Mesendoderm (in vitro differentiated cells): ENCODE results near the gene HLA-DRB1.

Experiments used
- DNase-seq: peaks from one replicate; pipeline ENCODE4 v3.0.0; 2013
- H2AK5ac ChIP-seq: 2 replicates; pipeline ENCODE4 v1.6.1; 2013; ENCODE audit warnings: low read length, inconsistent platforms
- H2BK120ac ChIP-seq: 2 replicates; pipeline ENCODE4 v1.6.1; 2013; ENCODE audit warnings: low read depth, mild to moderate bottlenecking, low read length, moderate library complexity, mixed read lengths
- H2BK15ac ChIP-seq: replicated peaks from 2 replicates; pipeline ENCODE4 v1.6.1; 2013; ENCODE audit warnings: low read depth, mild to moderate bottlenecking, moderate library complexity
- H2BK5ac ChIP-seq: 2 replicates; pipeline ENCODE4 v1.6.1; 2013; ENCODE audit warnings: low read length, inconsistent platforms
- H3K18ac ChIP-seq: 2 replicates; pipeline ENCODE4 v1.6.1; 2013; ENCODE audit warnings: mild to moderate bottlenecking, low read length, mixed read lengths
- H3K23ac ChIP-seq: one replicate; pipeline ENCODE4 v1.6.1; 2013; ENCODE audit warnings: low read length
- H3K27ac ChIP-seq: 2 replicates; pipeline ENCODE4 v1.5.1; 2013; ENCODE audit warnings: low read depth, mild to moderate bottlenecking, inconsistent platforms, low read length, moderate library complexity
- H3K27me3 ChIP-seq: 2 replicates; pipeline ENCODE4 v1.6.1; 2013; ENCODE audit warnings: low read length, control low read depth, mild to moderate bottlenecking, inconsistent platforms; ENCODE audit not compliant: insufficient read depth, poor library complexity
- H3K36me3 ChIP-seq: 2 replicates; pipeline ENCODE4 v1.6.1; 2013; ENCODE audit warnings: low read length, inconsistent platforms; ENCODE audit not compliant: control insufficient read depth, insufficient read depth
- H3K4ac ChIP-seq: one replicate; pipeline ENCODE4 v1.6.1; 2013; ENCODE audit warnings: low read depth, mild to moderate bottlenecking, low read length, moderate library complexity
- H3K4me1 ChIP-seq: 2 replicates; pipeline ENCODE4 v1.6.1; 2013; ENCODE audit warnings: low read depth, low read length, inconsistent platforms; ENCODE audit not compliant: control insufficient read depth
- H3K4me2 ChIP-seq: 2 replicates; pipeline ENCODE4 v1.6.1; 2013; ENCODE audit warnings: low read length
- H3K4me3 ChIP-seq: 2 replicates; pipeline ENCODE4 v1.5.1; 2013; ENCODE audit warnings: mild to moderate bottlenecking, low read length
- H3K56ac ChIP-seq: one replicate; pipeline ENCODE4 v1.6.1; 2013; ENCODE audit warnings: low read length
- H3K79me1 ChIP-seq: 2 replicates; pipeline ENCODE4 v1.6.1; 2013; ENCODE audit warnings: low read length, inconsistent platforms
- H3K79me2 ChIP-seq: 2 replicates; pipeline ENCODE4 v1.6.1; 2013; ENCODE audit warnings: mild to moderate bottlenecking, low read length; ENCODE audit not compliant: control insufficient read depth, insufficient read depth
- H3K9ac ChIP-seq: 2 replicates; pipeline ENCODE4 v1.6.1; 2013; ENCODE audit warnings: low read length, inconsistent platforms
- H4K5ac ChIP-seq: one replicate; pipeline ENCODE4 v1.6.1; 2013; ENCODE audit warnings: low read length
- H4K8ac ChIP-seq: one replicate; pipeline ENCODE4 v1.6.1; 2013; ENCODE audit warnings: low read depth, mild to moderate bottlenecking, control low read depth, low read length, moderate library complexity
- WGBS: extraction: QIAGEN DNeasy Blood & Tissue Kit; methylation state at CpG from one replicate; pipeline ENCODE4 v1.1.7; 2013; ENCODE audit warnings: low lambda C conversion rate, missing lambda C conversion rate; ENCODE audit not compliant: insufficient coverage; ENCODE audit errors: extremely low coverage; 5-methylcytosine and 5-hydroxymethylcytosine counted together

Gene HLA-DRB1

DNA sequence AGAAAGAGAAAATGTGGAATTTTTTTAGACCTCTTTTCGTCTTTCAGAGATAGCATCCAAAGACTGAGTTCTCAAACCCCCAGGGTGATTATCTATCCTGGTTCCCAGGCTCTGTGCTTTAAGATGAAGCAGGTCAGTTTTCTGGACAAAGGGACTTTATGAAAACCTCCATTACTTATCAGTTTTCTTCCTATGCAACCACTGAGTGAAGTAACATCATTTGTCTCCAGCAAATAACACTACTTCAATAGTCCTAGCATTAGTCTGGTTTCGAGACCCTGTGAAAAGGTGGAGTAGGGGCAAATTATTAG is 18.3 kb upstream of the HLA-DRB1 start:
- H4K8ac ChIP-seq, result no peak overlapping the region
- H3K9ac ChIP-seq, result no peak overlapping the region
- H3K27me3 ChIP-seq, result no peaks in the 10 kb centered on the region
- no peaks in the 10 kb centered on the region for H3K36me3 ChIP-seq
- WGBS, result no CpG with 5 or more reads among the region's 2 CpGs
- no peak overlapping the region for H3K4ac ChIP-seq
- no peaks in the 10 kb centered on the region for H3K79me2 ChIP-seq
- H3K4me2 ChIP-seq, result no peak overlapping the region
- no peak overlapping the region for H2BK5ac ChIP-seq
- H3K4me1 ChIP-seq, result no peaks in the 10 kb centered on the region
- no peak overlapping the region for H3K23ac ChIP-seq
- no peak overlapping the region for H2BK120ac ChIP-seq
- H3K27ac ChIP-seq, result no peak overlapping the region
- H2BK15ac ChIP-seq, result no peak overlapping the region
- H2AK5ac ChIP-seq, result no peak overlapping the region
- no peak overlapping the region for H3K4me3 ChIP-seq
- H3K18ac ChIP-seq, result no peak overlapping the region
- H3K79me1 ChIP-seq, result no peaks in the 10 kb centered on the region
- no peak for DNase-seq
- no peak overlapping the region for H3K56ac ChIP-seq
- no peak overlapping the region for H4K5ac ChIP-seq

DNA sequence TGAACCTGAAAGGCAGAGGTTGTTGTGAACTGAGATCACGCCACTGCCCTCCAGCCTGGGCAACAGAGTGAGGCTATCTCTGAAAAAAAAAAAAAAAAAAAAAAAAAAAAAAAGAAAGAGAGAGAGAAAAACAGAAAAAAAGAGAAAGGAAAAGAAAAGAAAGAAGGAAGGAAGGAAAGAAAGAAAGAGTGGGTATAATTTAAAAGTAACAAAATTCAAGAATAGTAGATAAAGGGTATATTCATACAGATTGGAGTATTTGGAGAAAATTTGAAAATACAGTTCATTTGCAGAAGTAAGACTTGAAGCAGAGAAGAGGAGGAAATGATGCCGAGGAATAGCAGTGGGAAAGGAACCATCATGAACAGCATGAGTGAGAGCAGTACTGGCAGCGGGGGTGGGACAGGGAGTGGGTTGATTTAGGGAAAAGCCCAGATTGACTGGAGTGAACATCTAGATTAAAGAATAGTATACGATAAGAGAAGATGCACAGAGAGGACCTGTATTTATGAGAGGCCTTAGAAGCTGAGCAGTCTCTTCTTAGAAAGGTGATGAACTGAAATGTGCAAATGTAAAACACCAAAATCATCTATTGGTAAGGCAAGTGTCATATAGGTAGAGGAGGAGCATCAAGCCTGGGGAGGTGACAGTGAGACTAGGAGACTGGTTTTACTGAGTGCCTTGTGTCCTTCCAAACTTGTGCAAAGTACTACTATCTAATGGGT is 17.8 kb upstream of the HLA-DRB1 start:
- Histone ChIP-seq H3K36me3 (no peaks in the 10 kb centered on the region), H2BK120ac (no peak overlapping the region), H3K79me1 (no peaks in the 10 kb centered on the region), H2BK15ac (no peak overlapping the region), H3K27ac (no peak overlapping the region), H3K4me2 (no peak overlapping the region), H2AK5ac (no peak overlapping the region), H2BK5ac (no peak overlapping the region), H3K4ac (no peak overlapping the region), H3K23ac (no peak overlapping the region), H3K4me1 (no peaks in the 10 kb centered on the region), H3K79me2 (no peaks in the 10 kb centered on the region), H3K4me3 (no peak overlapping the region), H3K9ac (no peak overlapping the region), H3K18ac (no peak overlapping the region), H4K8ac (no peak overlapping the region), H3K27me3 (no peaks in the 10 kb centered on the region), H3K56ac (no peak overlapping the region), H4K5ac (no peak overlapping the region)
- DNase-seq, result no peak
- WGBS, result no CpG with 5 or more reads among the region's 4 CpGs

DNA sequence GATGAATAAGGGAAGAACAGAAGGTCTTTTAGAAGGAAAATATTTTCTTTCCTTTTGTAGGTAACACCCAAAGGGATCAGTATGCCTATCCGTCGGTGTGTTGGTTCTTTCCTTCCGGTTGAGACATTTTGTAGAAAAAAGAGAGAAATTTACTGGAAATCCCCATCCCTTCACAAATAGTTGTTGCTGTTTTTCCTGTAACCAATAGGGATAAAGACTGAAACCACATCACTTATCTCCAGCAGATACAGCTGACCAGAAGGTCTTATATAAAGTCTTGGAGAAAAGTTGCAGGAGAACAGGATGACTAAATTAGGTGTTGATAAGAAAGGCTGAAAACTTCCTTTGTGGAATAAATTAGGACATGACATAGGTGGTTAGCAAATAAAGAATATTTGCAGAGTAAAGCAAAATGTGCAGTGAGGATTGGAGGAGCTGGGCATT is 14.8 kb upstream of the HLA-DRB1 start:
- WGBS, result no CpG with 5 or more reads among the region's 3 CpGs
- Histone ChIP-seq H2BK5ac (no peak overlapping the region), H3K56ac (no peak overlapping the region), H3K79me2 (no peaks in the 10 kb centered on the region), H3K36me3 (no peaks in the 10 kb centered on the region), H3K4me3 (no peak overlapping the region), H3K27ac (no peak overlapping the region), H2AK5ac (no peak overlapping the region), H2BK120ac (no peak overlapping the region), H2BK15ac (no peak overlapping the region), H3K23ac (no peak overlapping the region), H3K18ac (no peak overlapping the region), H4K8ac (no peak overlapping the region), H3K9ac (no peak overlapping the region), H3K4me2 (no peak overlapping the region), H3K4me1 (no peaks in the 10 kb centered on the region), H3K27me3 (no peaks in the 10 kb centered on the region), H4K5ac (no peak overlapping the region), H3K79me1 (no peaks in the 10 kb centered on the region), H3K4ac (no peak overlapping the region)
- no peak for DNase-seq

DNA sequence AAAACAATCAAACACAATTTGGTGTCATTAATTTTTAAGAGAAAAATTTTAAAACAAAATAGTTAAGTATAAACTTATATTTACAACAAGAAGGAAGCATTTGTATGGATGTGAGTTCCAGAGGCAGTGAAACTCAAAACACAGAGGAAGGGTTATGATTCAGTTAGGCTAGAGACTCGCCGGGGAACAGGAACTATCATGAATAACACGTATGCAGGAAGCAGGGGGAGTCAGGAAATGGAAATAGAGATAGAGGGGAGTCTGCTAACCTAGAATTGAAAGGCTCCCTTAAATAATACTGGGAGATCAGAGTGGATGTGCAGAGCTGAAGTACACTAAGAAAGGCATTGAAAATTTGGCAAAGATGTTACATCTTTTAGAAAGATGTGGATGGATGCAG is 14.2 kb upstream of the HLA-DRB1 start:
- H3K4me2 ChIP-seq, result no peak overlapping the region
- no peak overlapping the region for H2BK120ac ChIP-seq
- H4K5ac ChIP-seq, result no peak overlapping the region
- H3K4me1 ChIP-seq, result no peaks in the 10 kb centered on the region
- no peaks in the 10 kb centered on the region for H3K79me1 ChIP-seq
- H3K4me3 ChIP-seq, result no peak overlapping the region
- H2AK5ac ChIP-seq, result no peak overlapping the region
- H3K27ac ChIP-seq, result no peak overlapping the region
- no peak for DNase-seq
- no peak overlapping the region for H3K9ac ChIP-seq
- no peak overlapping the region for H3K56ac ChIP-seq
- WGBS, result no CpG with 5 or more reads among the region's 3 CpGs
- H3K79me2 ChIP-seq, result no peaks in the 10 kb centered on the region
- no peak overlapping the region for H2BK5ac ChIP-seq
- no peak overlapping the region for H4K8ac ChIP-seq
- no peak overlapping the region for H3K18ac ChIP-seq
- H3K23ac ChIP-seq, result no peak overlapping the region
- no peaks in the 10 kb centered on the region for H3K36me3 ChIP-seq
- H2BK15ac ChIP-seq, result no peak overlapping the region
- no peak overlapping the region for H3K4ac ChIP-seq
- H3K27me3 ChIP-seq, result no peaks in the 10 kb centered on the region

DNA sequence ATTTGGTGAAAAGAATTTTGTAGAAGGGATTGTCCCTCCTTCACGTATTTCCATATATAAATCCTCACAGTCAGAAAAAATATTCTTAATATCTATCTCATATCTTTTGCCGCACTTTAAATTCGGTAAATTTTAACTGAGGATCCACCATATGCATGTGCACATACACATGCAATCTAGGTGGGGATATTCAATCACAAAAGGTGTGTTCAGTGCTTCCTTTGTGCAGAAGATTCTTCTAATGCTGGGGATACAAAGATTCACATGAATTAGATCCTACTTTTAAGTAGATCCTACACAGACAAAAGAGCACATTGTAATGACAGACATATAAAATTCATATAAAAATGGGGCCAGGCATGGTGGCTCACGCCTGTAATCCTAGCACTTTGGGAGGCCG is 13.6 kb upstream of the HLA-DRB1 start:
- Histone ChIP-seq H3K4me1 (no peaks in the 10 kb centered on the region), H3K18ac (no peak overlapping the region), H3K79me1 (no peaks in the 10 kb centered on the region), H3K23ac (no peak overlapping the region), H3K56ac (no peak overlapping the region), H2BK120ac (no peak overlapping the region), H3K27me3 (no peaks in the 10 kb centered on the region), H2BK15ac (no peak overlapping the region), H3K4ac (no peak overlapping the region), H2AK5ac (no peak overlapping the region), H3K79me2 (no peaks in the 10 kb centered on the region), H3K9ac (no peak overlapping the region), H3K36me3 (no peaks in the 10 kb centered on the region), H4K8ac (no peak overlapping the region), H3K4me2 (no peak overlapping the region), H2BK5ac (no peak overlapping the region), H3K27ac (no peak overlapping the region), H4K5ac (no peak overlapping the region), H3K4me3 (no peak overlapping the region)
- no CpG with 5 or more reads among the region's 5 CpGs for WGBS
- DNase-seq, result no peak

DNA sequence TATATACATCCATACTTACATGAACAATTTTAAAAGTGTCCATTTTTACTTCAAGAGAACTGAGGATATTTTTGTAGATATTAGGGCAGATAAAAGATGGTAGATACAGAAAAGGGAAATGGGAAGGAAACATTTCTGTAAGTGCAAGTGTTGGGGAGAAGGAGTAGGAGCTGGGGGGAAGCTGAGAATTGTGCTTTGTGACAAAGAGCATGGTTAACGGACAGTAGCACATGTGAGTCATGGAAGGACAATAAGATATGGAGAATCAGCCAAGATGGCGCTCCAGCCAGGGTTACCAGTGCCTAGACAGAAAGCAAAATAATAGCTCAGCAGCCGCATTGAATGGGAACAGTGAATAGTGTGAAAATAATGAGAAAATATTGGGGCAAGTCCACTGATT is 12.7 kb upstream of the HLA-DRB1 start:
- H3K18ac ChIP-seq, result no peak overlapping the region
- H3K27me3 ChIP-seq, result no peaks in the 10 kb centered on the region
- no peak overlapping the region for H2AK5ac ChIP-seq
- WGBS, result no CpG with 5 or more reads among the region's 3 CpGs
- no peak overlapping the region for H2BK15ac ChIP-seq
- no peak overlapping the region for H2BK120ac ChIP-seq
- no peak overlapping the region for H4K5ac ChIP-seq
- H3K9ac ChIP-seq, result no peak overlapping the region
- no peaks in the 10 kb centered on the region for H3K36me3 ChIP-seq
- H3K4me3 ChIP-seq, result no peak overlapping the region
- no peaks in the 10 kb centered on the region for H3K79me2 ChIP-seq
- H4K8ac ChIP-seq, result no peak overlapping the region
- H2BK5ac ChIP-seq, result no peak overlapping the region
- DNase-seq, result no peak
- no peak overlapping the region for H3K4me2 ChIP-seq
- no peaks in the 10 kb centered on the region for H3K4me1 ChIP-seq
- H3K4ac ChIP-seq, result no peak overlapping the region
- H3K27ac ChIP-seq, result no peak overlapping the region
- H3K23ac ChIP-seq, result no peak overlapping the region
- H3K79me1 ChIP-seq, result no peaks in the 10 kb centered on the region
- no peak overlapping the region for H3K56ac ChIP-seq
